Breast epithelium (tissue), 3 donors: Measurements from ENCODE around the gene GLMN.

Experiments
- POLR2AphosphoS5 ChIP-seq, 3 donors: sonication (generic); formaldehyde crosslinking; IDR thresholded peaks; one replicate each; pipeline ENCODE4 v1.6.1; 2017; ENCODE audit warnings: antibody characterized with exemption in 3 of 3
- TF ChIP-seq, protein P1 (sequence below), 3 donors: fragments of 450-650 bp; IDR thresholded peaks; one replicate each; pipeline ENCODE4 v1.5.1; 2016 to 2017; ENCODE audit warnings: antibody characterized with exemption in 3 of 3, mild to moderate bottlenecking in 3 of 3, moderate library complexity in 3 of 3

GRCh38 chr1:92307980-92308379, 9.2 kb upstream of the GLMN start:
- TF ChIP-seq, protein P1, sequence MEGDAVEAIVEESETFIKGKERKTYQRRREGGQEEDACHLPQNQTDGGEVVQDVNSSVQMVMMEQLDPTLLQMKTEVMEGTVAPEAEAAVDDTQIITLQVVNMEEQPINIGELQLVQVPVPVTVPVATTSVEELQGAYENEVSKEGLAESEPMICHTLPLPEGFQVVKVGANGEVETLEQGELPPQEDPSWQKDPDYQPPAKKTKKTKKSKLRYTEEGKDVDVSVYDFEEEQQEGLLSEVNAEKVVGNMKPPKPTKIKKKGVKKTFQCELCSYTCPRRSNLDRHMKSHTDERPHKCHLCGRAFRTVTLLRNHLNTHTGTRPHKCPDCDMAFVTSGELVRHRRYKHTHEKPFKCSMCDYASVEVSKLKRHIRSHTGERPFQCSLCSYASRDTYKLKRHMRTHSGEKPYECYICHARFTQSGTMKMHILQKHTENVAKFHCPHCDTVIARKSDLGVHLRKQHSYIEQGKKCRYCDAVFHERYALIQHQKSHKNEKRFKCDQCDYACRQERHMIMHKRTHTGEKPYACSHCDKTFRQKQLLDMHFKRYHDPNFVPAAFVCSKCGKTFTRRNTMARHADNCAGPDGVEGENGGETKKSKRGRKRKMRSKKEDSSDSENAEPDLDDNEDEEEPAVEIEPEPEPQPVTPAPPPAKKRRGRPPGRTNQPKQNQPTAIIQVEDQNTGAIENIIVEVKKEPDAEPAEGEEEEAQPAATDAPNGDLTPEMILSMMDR (IDR thresholded peaks at IDR 0.05) = no peak
- TF ChIP-seq POLR2AphosphoS5 (IDR thresholded peaks at IDR 0.05) = no peak
